Astrocyte (in vitro differentiated cells and primary cell): ENCODE results near the gene LRP4. TPM values are rescaled to one million over a fixed set of nuclear protein-coding genes. Genes with fewer than 3 reads are reported as not detected.

Experiments
- DNase-seq: peaks from one replicate; pipeline ENCODE4 v3.0.0-alpha.2; 2010; ENCODE audit warnings: low read depth
- FAIRE-seq: peaks from 2 replicates; lab custom pipeline; 2011; peaks lifted over from hg19 to GRCh38; lab: Jason Lieb, UNC
- H2AFZ ChIP-seq: 2 replicates; pipeline ENCODE4 v1.6.0; 2012; ENCODE audit warnings: low read depth, low read length, inconsistent platforms
- H3K27ac ChIP-seq: 2 replicates; pipeline ENCODE4 v1.5.1; 2011; ENCODE audit warnings: low read depth, low read length, inconsistent platforms
- H3K27me3 ChIP-seq: 2 replicates; pipeline ENCODE4 v1.6.0; 2011; ENCODE audit warnings: low read length, inconsistent platforms; ENCODE audit not compliant: insufficient read depth
- H3K36me3 ChIP-seq: 2 replicates; pipeline ENCODE4 v1.5.1; 2011; ENCODE audit warnings: low read length, inconsistent platforms; ENCODE audit not compliant: insufficient read depth
- H3K4me1 ChIP-seq: 2 replicates; pipeline ENCODE4 v1.5.1; 2011; ENCODE audit warnings: low read length, inconsistent platforms; ENCODE audit not compliant: insufficient read depth
- H3K4me2 ChIP-seq: 2 replicates; pipeline ENCODE4 v1.6.0; 2012; ENCODE audit warnings: low read length, inconsistent platforms
- H3K4me3 ChIP-seq: 2 replicates; pipeline ENCODE4 v1.5.1; 2011; ENCODE audit warnings: low read depth, mild to moderate bottlenecking, low read length, inconsistent platforms; ENCODE audit not compliant: insufficient read depth
- H3K79me2 ChIP-seq: 2 replicates; pipeline ENCODE4 v1.6.0; 2012; ENCODE audit warnings: mild to moderate bottlenecking, low read length, inconsistent platforms; ENCODE audit not compliant: insufficient read depth
- H3K9ac ChIP-seq: 2 replicates; pipeline ENCODE4 v1.6.0; 2012; ENCODE audit warnings: mild to moderate bottlenecking, low read length, inconsistent platforms
- H3K9me3 ChIP-seq: 2 replicates; pipeline ENCODE4 v1.5.1; 2012; ENCODE audit warnings: low read depth, mild to moderate bottlenecking, low read length, inconsistent platforms; ENCODE audit not compliant: insufficient read depth
- H4K20me1 ChIP-seq: 2 replicates; pipeline ENCODE4 v1.6.0; 2012; ENCODE audit warnings: low read length, inconsistent platforms; ENCODE audit not compliant: insufficient read depth
- H3K27ac Mint-ChIP-seq: one replicate; pipeline ENCODE4 v1.8.0; 2021; ENCODE audit warnings: mild to moderate bottlenecking, mixed read lengths; ENCODE audit not compliant: unreplicated experiment
- H3K27me3 Mint-ChIP-seq: one replicate; pipeline ENCODE4 v1.8.0; 2021; ENCODE audit warnings: low read depth, mixed read lengths; ENCODE audit not compliant: unreplicated experiment
- H3K36me3 Mint-ChIP-seq: one replicate; pipeline ENCODE4 v1.8.0; 2021; ENCODE audit warnings: low read depth, mixed read lengths; ENCODE audit not compliant: unreplicated experiment
- H3K4me1 Mint-ChIP-seq: one replicate; pipeline ENCODE4 v1.8.0; 2021; ENCODE audit warnings: low read depth, mixed read lengths; ENCODE audit not compliant: unreplicated experiment
- H3K4me3 Mint-ChIP-seq: one replicate; pipeline ENCODE4 v1.8.0; 2021; ENCODE audit warnings: mild to moderate bottlenecking, moderate library complexity, mixed read lengths; ENCODE audit not compliant: unreplicated experiment
- H3K9me3 Mint-ChIP-seq: one replicate; pipeline ENCODE4 v1.8.0; 2021; ENCODE audit warnings: mild to moderate bottlenecking, mixed read lengths; ENCODE audit not compliant: unreplicated experiment
- EZH2 ChIP-seq: IDR thresholded peaks from 2 replicates; pipeline ENCODE4 v1.6.1; 2012; ENCODE audit warnings: mild to moderate bottlenecking, low read length, inconsistent platforms; ENCODE audit not compliant: insufficient read depth
- total RNA-seq: library from RNA; stranded (reverse); gene quantifications from 2 replicates; pipeline ENCODE4 v1.2.1, GENCODE V29; 2021
- TF ChIP-seq, protein P1 (sequence below): IDR thresholded peaks from 2 replicates; pipeline ENCODE4 v1.5.1; 2011; ENCODE audit warnings: low read depth, mild to moderate bottlenecking, inconsistent platforms, low read length, moderate library complexity; ENCODE audit not compliant: insufficient read depth

Gene LRP4
- total RNA-seq, 1 donor from 2014 or later = 19.0 TPM

- no peak for DNase-seq
Measured at GRCh38 chr11:46914363-46914762, 4.0 kb downstream of the LRP4 start.

GRCh38 chr11:46913484-46913883, 4.9 kb downstream of the LRP4 start:
- Histone ChIP-seq H3K9me3 (no peaks in the 10 kb centered on the region), H3K36me3 (no peaks in the 10 kb centered on the region), H3K4me1 (peaks cover 35% of the 10 kb centered on the region), H3K9ac (no peak overlapping the region), H3K27me3 (no peaks in the 10 kb centered on the region), H3K4me2 (peak overlapping the region; percentile 84), H2AFZ (no peak overlapping the region), H3K27ac (no peak overlapping the region), H3K4me3 (no peak overlapping the region), H3K79me2 (no peaks in the 10 kb centered on the region), H4K20me1 (no peaks in the 10 kb centered on the region)
- Mint-ChIP-seq H3K36me3 (no peaks in the 10 kb centered on the region), H3K9me3 (no peaks in the 10 kb centered on the region), H3K4me3 (peak overlapping the region; percentile 79), H3K27ac (no peak overlapping the region), H3K4me1 (peaks cover 37% of the 10 kb centered on the region), H3K27me3 (no peaks in the 10 kb centered on the region)
- DNase-seq (no peak), FAIRE-seq (no peak)
- TF ChIP-seq, protein P1, sequence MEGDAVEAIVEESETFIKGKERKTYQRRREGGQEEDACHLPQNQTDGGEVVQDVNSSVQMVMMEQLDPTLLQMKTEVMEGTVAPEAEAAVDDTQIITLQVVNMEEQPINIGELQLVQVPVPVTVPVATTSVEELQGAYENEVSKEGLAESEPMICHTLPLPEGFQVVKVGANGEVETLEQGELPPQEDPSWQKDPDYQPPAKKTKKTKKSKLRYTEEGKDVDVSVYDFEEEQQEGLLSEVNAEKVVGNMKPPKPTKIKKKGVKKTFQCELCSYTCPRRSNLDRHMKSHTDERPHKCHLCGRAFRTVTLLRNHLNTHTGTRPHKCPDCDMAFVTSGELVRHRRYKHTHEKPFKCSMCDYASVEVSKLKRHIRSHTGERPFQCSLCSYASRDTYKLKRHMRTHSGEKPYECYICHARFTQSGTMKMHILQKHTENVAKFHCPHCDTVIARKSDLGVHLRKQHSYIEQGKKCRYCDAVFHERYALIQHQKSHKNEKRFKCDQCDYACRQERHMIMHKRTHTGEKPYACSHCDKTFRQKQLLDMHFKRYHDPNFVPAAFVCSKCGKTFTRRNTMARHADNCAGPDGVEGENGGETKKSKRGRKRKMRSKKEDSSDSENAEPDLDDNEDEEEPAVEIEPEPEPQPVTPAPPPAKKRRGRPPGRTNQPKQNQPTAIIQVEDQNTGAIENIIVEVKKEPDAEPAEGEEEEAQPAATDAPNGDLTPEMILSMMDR = no peak
- TF ChIP-seq EZH2 = no peak

More at GRCh38 chr11:46914363-46914762, 4.0 kb downstream of the LRP4 start:
- H3K9me3 ChIP-seq = no peaks in the 10 kb centered on the region
- no peaks in the 10 kb centered on the region for H4K20me1 ChIP-seq
- peaks cover 43% of the 10 kb centered on the region for H3K4me1 ChIP-seq
- Mint-ChIP-seq H3K9me3 (no peaks in the 10 kb centered on the region), H3K27me3 (no peaks in the 10 kb centered on the region), H3K36me3 (no peaks in the 10 kb centered on the region), H3K4me1 (peaks cover 44% of the 10 kb centered on the region), H3K4me3 (no peak overlapping the region), H3K27ac (peak overlapping the region; percentile 88)
- no peak for FAIRE-seq
- H3K27ac ChIP-seq = no peak overlapping the region
- H2AFZ ChIP-seq = no peak overlapping the region
- no peaks in the 10 kb centered on the region for H3K79me2 ChIP-seq
- H3K4me3 ChIP-seq = no peak overlapping the region
- no peaks in the 10 kb centered on the region for H3K27me3 ChIP-seq
- H3K4me2 ChIP-seq = peak overlapping the region; percentile 53
- TF ChIP-seq, protein P1 = no peak
- TF ChIP-seq EZH2 = no peak
- no peaks in the 10 kb centered on the region for H3K36me3 ChIP-seq
- H3K9ac ChIP-seq = no peak overlapping the region

- no peaks in the 10 kb centered on the region for H3K9me3 ChIP-seq
- DNase-seq = no peak
- Mint-ChIP-seq H3K4me3 (peak overlapping the region; percentile 79), H3K4me1 (peaks cover 37% of the 10 kb centered on the region), H3K36me3 (no peaks in the 10 kb centered on the region), H3K27ac (peak overlapping the region; percentile 63), H3K27me3 (no peaks in the 10 kb centered on the region), H3K9me3 (no peaks in the 10 kb centered on the region)
- H3K4me1 ChIP-seq = peaks cover 35% of the 10 kb centered on the region
- H4K20me1 ChIP-seq = no peaks in the 10 kb centered on the region
- H3K9ac ChIP-seq = peak overlapping the region; percentile 42
- H2AFZ ChIP-seq = peak overlapping the region; percentile 71
- H3K4me2 ChIP-seq = peak overlapping the region; percentile 84
- H3K27ac ChIP-seq = no peak overlapping the region
- H3K79me2 ChIP-seq = no peaks in the 10 kb centered on the region
- H3K4me3 ChIP-seq = peak overlapping the region; percentile 48
- TF ChIP-seq, protein P1 = no peak
- no peak for TF ChIP-seq EZH2
- no peak for FAIRE-seq
- H3K36me3 ChIP-seq = no peaks in the 10 kb centered on the region
- no peaks in the 10 kb centered on the region for H3K27me3 ChIP-seq
Measured at GRCh38 chr11:46912526-46913150, 5.7 kb downstream of the LRP4 start.
